22Rv1 (cell line): Measurements from ENCODE around the gene SNED1.

ENCODE experiments used
- H3K27ac ChIP-seq: fragments of 450-650 bp; 2 replicates; pipeline ENCODE4 v1.5.1; 2017
- CTCF ChIP-seq: fragments of 450-650 bp; IDR thresholded peaks from 2 replicates; pipeline ENCODE4 v1.5.1; 2017; ENCODE audit warnings: mild to moderate bottlenecking
- ZFX ChIP-seq: fragments of 450-650 bp; IDR thresholded peaks from 2 replicates; pipeline ENCODE4 v1.6.1; 2017; ENCODE audit warnings: antibody characterized with exemption, borderline replicate concordance

Gene SNED1

GRCh38 chr2:241014764-241015163 is 16.3 kb downstream of the SNED1 start:
- no peak for TF ChIP-seq CTCF
- no peak for TF ChIP-seq ZFX
- H3K27ac ChIP-seq, result no peak overlapping the region

- no peak overlapping the region for H3K27ac ChIP-seq
Observed at GRCh38 chr2:241015439-241015838, 17.0 kb downstream of the SNED1 start.

DNA sequence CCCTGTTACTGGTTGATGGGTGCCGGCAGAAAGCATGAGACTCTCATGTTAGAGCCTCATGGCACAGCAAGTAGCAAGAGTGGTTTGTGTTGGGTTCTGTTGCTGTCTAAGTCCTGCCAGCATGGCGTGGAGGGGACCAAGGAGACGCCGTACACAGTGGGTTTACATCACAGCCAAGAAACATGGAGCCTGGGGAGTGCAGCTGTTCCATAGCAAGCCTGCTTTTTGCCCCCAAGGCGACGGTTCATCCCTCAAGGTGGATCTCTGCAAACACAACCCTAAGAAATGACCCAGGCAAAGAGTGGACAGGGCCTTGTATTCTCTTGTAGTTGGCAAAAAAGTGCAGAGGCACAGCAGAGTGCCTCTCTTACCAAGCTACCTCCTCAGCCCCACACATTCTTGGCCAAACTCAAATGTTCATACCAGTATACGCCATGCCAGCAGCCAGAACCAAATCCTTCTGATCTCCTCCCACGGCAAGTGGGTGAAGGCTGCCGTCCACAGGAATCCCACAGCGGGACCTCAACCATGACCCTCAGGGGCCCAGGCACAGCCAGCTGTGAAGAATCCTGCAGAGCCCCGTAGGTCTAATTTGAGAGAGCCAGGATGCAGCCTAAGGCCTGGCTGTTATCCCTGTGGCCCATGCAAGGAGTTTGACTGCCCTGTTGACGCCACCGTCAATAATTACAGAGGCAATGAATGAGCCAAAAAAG is 19.0 kb downstream of the SNED1 start:
- no peak overlapping the region for H3K27ac ChIP-seq
- no peak for TF ChIP-seq ZFX
- TF ChIP-seq CTCF, result no peak

More at GRCh38 chr2:241015439-241015838, 17.0 kb downstream of the SNED1 start:
- TF ChIP-seq CTCF, result no peak
- no peak for TF ChIP-seq ZFX

DNA sequence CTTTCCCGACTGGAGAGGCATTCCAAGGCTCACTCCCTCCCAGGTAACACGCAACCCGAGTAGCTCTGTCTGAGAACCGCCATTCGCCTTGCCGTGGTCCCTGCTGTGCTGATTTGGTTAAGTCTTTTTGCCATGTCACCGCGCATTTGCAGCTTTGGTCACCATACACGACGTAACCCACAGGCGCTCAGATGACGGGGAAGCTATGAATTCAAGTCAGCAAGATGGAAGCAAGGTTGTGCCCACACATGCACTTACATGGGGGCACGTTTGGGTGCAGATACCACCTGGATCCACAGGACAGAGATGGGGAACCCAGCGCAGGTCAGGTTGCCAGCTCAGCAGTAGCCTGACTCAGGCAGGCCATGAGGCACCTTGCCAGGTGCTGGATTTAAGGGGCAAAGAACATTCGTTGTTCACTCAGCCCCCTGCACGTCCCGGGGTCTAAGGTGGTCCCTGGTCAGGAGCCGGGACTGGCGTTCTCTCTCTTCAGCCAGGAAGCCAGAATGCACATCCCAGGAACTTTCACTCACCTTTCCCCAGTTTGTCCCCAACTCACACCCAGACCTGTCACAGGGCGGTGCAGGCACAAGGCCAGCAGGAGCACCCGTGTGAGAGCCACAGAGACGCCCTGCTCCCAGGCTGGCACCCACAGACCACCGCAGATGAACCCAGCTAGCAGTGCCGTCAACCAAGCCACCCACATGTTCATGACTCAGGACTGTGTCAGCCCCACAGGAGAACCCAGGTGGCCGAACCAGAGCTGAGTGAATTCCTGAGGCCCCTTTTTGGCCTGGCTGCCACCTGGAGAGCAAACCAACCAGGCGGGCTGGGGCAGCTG is 19.9 kb downstream of the SNED1 start:
- TF ChIP-seq CTCF (no peak), ZFX (no peak)

DNA sequence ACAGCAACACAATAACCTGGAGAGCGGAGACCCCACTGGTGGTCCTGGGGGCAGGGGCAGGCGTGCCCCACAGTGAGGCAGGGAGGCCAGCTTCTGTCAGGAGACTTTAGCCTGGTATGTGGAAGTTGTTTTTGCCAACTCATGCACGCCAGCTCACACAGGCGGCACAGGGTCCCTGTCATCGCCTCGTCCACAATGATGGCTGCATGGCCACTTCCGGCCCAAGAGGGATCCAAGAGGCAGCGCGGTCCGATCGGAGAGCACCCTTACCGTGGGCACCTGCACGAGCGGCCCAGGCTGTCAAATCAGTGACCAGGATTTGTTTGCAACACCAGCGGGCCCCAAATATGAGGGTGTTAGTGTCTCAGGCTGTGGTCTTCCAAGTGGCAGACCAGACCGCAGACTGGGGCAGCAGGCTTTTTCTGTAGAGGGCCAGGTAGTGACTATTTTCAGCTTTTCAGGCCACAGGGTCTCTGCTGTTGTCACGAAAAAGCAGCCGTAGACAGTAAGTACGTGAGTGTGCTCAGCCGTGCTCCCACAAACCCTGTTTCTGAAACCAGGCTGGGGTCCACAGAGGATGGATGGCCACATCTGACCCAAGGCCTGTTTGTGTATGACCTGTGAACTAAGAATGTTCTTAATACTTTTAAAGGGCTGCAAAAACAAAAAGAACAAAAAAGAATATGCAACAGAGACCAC is 21.2 kb downstream of the SNED1 start:
- H3K27ac ChIP-seq, result no peak overlapping the region
- TF ChIP-seq CTCF, result no peak
- TF ChIP-seq ZFX, result no peak

More for the DNA sequence above, 19.9 kb downstream of the SNED1 start:
- H3K27ac ChIP-seq, result no peak overlapping the region

DNA sequence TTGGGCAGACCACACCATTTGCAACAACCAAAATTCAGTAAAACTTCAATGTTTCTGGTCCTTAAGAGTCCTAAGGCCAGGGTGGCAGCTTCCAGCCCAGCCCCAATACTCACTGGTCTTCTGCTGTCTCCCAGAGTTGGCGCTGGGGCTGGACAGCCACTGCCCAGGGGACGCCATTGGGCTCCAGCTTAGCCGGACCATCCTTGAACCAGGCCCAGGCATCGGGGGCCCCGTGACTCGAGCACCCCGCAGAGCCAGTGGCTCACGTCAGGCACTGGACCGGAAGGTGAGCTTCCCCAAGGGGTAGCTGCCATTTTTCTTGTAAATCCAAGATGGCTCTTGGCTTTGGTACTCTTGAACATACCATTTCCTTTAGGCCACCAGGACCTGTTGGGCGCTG is 21.8 kb downstream of the SNED1 start:
- TF ChIP-seq CTCF (no peak), ZFX (no peak)
- no peak overlapping the region for H3K27ac ChIP-seq
